Fibroblast of the aortic adventitia (primary cell): ENCODE data around the gene CLEC7A. TPM values are rescaled to one million over a fixed set of nuclear protein-coding genes. Genes with fewer than 3 reads are reported as not detected.

Experiments used
- DNase-seq: peaks from one replicate; pipeline ENCODE4 v3.0.0-alpha.2; 2010; ENCODE audit warnings: low read depth
- H3K4me3 ChIP-seq: 2 replicates; pipeline ENCODE4 v1.5.1; 2011; ENCODE audit warnings: low read depth, mild to moderate bottlenecking, control low read depth, low read length, moderate library complexity
- CTCF ChIP-seq: IDR thresholded peaks from 2 replicates; pipeline ENCODE4 v1.5.1; 2011; ENCODE audit warnings: mild to moderate bottlenecking, low read length, control low read depth, inconsistent platforms; ENCODE audit not compliant: insufficient read depth
- total RNA-seq: library from RNA; depleted of rRNA; stranded (reverse); fragments of >200 nt; gene quantifications from 2 replicates; pipeline ENCODE4 v1.2.3, GENCODE V29; 2012; ENCODE audit warnings: low replicate concordance

CLEC7A gene
- total RNA-seq, 1 donor: not detected

GRCh38 chr12:10142976-10143589 lies 13.1 kb upstream of the CLEC7A start:
- no peak for TF ChIP-seq CTCF
- no peak overlapping the region for H3K4me3 ChIP-seq
- DNase-seq: peak; percentile 11

- TF ChIP-seq CTCF: peak; percentile 29
- H3K4me3 ChIP-seq: no peak overlapping the region
- DNase-seq: peak; percentile 60
Observed at GRCh38 chr12:10140001-10140400, 10.0 kb upstream of the CLEC7A start.

GRCh38 chr12:10136637-10137205 lies 6.7 kb upstream of the CLEC7A start:
- DNase-seq: no peak
- no peak for TF ChIP-seq CTCF

GRCh38 chr12:10135126-10135525 lies 5.1 kb upstream of the CLEC7A start:
- DNase-seq: no peak
- no peak for TF ChIP-seq CTCF
- H3K4me3 ChIP-seq: no peak overlapping the region

More at GRCh38 chr12:10136637-10137205, 6.7 kb upstream of the CLEC7A start:
- H3K4me3 ChIP-seq: no peak overlapping the region

- no peak for TF ChIP-seq CTCF
- no peak overlapping the region for H3K4me3 ChIP-seq
- DNase-seq: no peak
Observed at GRCh38 chr12:10132850-10133370, 2.9 kb upstream of the CLEC7A start.

- DNase-seq: no peak
- TF ChIP-seq CTCF: no peak
- H3K4me3 ChIP-seq: no peak overlapping the region
Observed at GRCh38 chr12:10131111-10131690, 1.2 kb upstream of the CLEC7A start.
